Right renal pelvis (tissue), 4 donors: ENCODE data around the gene NFILZ. TPM values are rescaled to one million over a fixed set of nuclear protein-coding genes. Genes with fewer than 3 reads are reported as not detected.
A peak's percentile ranks its signal among the peaks of the same experiment; 100 is the strongest.

Source experiments
- DNase-seq, 4 donors: peaks; one replicate each; pipeline ENCODE4 v3.0.0-alpha.2; 2013; ENCODE audit warnings: low read depth in 4 of 4, low spot score in 3 of 4, missing footprints in 1 of 4
- polyA plus RNA-seq, 4 donors: library from polyadenylated mRNA; unstranded; fragments of 120-200 nt; gene quantifications; one replicate each; pipeline ENCODE4 v1.2.1, GENCODE V29; 2013; ENCODE audit not compliant: insufficient read length in 4 of 4

The NFILZ gene
- polyA plus RNA-seq = not detected

- DNase-seq = no peak
These were observed at the start of gene NFILZ for GRCh38 chr19:8629996-8630683. NFILZ (plus strand) TSS chr19:8630633; CDS start chr19:8676766, 46,133 bp downstream.

- peak; percentile 61 to 82 (median 70) for DNase-seq
These were observed 49.6 kb upstream of the NFILZ start for GRCh38 chr19:8580710-8581281.

- DNase-seq = no peak
These were observed 45.2 kb upstream of the NFILZ start for GRCh38 chr19:8584965-8585893.

- peak in 1 of 4 donors; percentile 16 for DNase-seq
These were observed 44.3 kb upstream of the NFILZ start for GRCh38 chr19:8585894-8586750.

- no peak for DNase-seq
These were observed 41.2 kb upstream of the NFILZ start for GRCh38 chr19:8589177-8589714.

- DNase-seq = peak; percentile 82 to 93 (median 88)
These were observed 38.0 kb upstream of the NFILZ start for GRCh38 chr19:8592231-8593009.

- no peak for DNase-seq
These were observed 36.5 kb upstream of the NFILZ start for GRCh38 chr19:8593931-8594330.

- no peak for DNase-seq
These were observed 34.8 kb upstream of the NFILZ start for GRCh38 chr19:8595651-8596050.

GRCh38 chr19:8596168-8596567, 34.3 kb upstream of the NFILZ start:
- DNase-seq = no peak

GRCh38 chr19:8600064-8600463, 30.4 kb upstream of the NFILZ start:
- DNase-seq = no peak

- no peak for DNase-seq
These were observed 29.6 kb upstream of the NFILZ start for GRCh38 chr19:8600816-8601215.

GRCh38 chr19:8601796-8602195, 28.6 kb upstream of the NFILZ start:
- no peak for DNase-seq

- DNase-seq = no peak
These were observed 24.9 kb upstream of the NFILZ start for GRCh38 chr19:8605514-8605913.

GRCh38 chr19:8607386-8607785, 23.0 kb upstream of the NFILZ start:
- no peak for DNase-seq

- DNase-seq = no peak
These were observed 21.5 kb upstream of the NFILZ start for GRCh38 chr19:8608941-8609278.

- peak in 3 of 4 donors; percentile 45 to 56 (median 50) for DNase-seq
These were observed 21.0 kb upstream of the NFILZ start for GRCh38 chr19:8609279-8610040.

GRCh38 chr19:8610041-8610935, 20.1 kb upstream of the NFILZ start, which contains the start of gene ADAMTS10:
ADAMTS10 (minus strand) TSS chr19:8610715; CDS start chr19:8605710, 5,005 bp downstream.
- peak in 2 of 4 donors; percentile 41 for DNase-seq

- DNase-seq = no peak
These were observed 19.5 kb upstream of the NFILZ start for GRCh38 chr19:8610936-8611300.
